ENCODE measurements around the gene RAB3GAP2.

GRCh38 chr1:220224033-220224432 is 48.2 kb downstream of the RAB3GAP2 start:
- TF ChIP-seq CTCF (IDR thresholded peaks at IDR 0.05 in 4 of 5, conservative IDR thresholded peaks at IDR 0.05 in 1 of 5) = no peak
- no peak for TF ChIP-seq POLR2A (IDR thresholded peaks at IDR 0.05)
